Raji (cell line): ENCODE measurements around the gene FBXW11.

Source experiments
- POLR2A ChIP-seq: IDR thresholded peaks from 2 replicates; pipeline ENCODE4 v1.6.1; 2011; ENCODE audit warnings: low read depth, low read length, control low read depth; ENCODE audit not compliant: insufficient read depth

The FBXW11 gene

DNA sequence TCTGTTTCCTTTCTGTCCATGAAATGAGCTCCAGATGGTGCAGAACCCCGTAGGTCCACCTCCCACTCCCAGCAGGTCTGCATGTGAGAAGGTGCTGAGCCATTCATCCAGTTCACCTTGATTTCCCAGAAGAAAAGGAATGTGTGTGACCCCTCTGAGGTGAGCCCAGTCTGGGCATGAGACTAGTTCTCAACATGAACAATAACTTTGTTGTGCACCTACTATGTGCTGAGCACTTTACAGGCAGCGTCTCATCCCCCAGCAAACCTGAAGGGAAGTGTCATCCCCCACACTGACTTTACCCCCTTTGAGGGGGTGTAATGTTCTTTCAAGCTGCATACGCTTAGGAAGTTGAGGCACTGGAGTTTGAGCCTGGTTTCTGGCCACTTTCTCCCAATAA is 159.4 kb downstream of the FBXW11 start:
- no peak for TF ChIP-seq POLR2A

DNA sequence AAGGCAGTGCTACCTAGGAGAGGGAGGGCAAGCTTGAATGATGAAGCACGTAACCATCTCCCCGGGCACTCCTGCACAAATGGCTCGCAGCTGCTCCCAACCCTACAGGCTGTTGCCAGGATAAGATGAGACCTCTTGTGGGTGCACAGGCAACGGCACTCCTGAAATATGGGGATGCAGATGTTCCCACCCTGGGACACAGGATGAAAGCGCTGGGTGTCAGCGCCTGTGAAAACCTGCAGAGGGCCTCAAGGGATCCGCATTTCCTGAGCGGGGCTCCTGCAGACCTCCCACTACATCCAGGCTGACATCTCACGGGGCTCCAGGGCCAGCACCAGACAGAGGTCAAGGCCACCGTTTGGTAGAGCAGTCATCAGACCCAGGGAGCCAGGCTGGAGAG is 160.1 kb downstream of the FBXW11 start:
- no peak for TF ChIP-seq POLR2A

- TF ChIP-seq POLR2A = no peak
These were observed 160.6 kb downstream of the FBXW11 start for GRCh38 chr5:171845857-171846256.

DNA sequence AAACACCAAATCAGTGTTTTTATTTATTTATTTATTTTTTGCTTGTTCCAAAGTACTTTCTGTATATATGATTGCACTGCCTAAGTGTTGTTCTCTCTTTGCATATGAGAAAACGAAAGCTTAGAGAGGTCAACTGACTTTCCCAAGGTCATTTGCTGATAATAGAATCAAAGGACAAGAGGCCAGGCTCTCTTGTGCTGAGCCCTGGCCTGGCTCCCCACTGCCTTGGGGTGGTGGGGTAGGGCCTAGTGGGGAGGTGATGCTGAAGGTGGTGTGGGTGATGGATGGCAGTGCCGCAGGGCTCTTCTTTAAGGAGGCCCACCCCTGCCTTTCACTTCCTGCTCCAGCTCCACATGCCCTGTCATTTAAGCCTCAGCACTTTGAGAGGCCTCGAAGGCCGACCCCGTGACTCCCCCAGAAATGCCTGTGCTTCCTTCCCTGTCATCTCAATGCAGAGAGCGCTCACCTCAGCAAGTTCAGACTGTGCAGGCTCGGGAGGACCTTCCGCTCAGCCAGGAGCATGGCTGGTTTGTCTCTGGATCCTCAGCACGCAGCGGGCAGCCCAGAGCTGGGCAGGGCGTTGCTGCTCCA is 161.3 kb downstream of the FBXW11 start:
- no peak for TF ChIP-seq POLR2A

DNA sequence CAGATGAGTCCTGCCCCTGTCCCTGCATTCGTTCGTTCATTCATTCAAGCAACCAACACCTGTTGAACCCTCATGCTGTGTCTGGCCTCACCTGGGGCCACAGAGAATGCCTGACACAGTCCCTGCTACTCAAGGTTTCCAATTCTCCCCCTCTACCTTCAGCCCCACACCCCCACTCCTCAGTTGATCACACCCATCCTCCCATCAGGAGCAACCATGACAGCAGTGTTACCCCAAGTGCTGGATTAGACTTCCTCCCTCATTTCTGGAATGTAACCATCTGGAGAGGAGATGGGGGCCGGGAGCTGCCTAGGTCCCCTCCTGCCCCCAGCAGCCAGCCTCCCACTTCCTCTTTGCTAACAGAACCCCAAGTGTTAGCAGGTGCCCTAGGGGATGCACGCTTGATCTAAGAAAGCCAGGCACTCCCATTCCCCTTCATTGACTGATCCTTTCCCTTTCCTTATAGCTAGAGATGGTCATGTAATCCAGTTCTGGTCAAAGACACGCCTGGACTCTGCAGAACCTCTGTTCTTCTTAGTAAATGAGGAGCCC is 163.6 kb downstream of the FBXW11 start:
- no peak for TF ChIP-seq POLR2A

DNA sequence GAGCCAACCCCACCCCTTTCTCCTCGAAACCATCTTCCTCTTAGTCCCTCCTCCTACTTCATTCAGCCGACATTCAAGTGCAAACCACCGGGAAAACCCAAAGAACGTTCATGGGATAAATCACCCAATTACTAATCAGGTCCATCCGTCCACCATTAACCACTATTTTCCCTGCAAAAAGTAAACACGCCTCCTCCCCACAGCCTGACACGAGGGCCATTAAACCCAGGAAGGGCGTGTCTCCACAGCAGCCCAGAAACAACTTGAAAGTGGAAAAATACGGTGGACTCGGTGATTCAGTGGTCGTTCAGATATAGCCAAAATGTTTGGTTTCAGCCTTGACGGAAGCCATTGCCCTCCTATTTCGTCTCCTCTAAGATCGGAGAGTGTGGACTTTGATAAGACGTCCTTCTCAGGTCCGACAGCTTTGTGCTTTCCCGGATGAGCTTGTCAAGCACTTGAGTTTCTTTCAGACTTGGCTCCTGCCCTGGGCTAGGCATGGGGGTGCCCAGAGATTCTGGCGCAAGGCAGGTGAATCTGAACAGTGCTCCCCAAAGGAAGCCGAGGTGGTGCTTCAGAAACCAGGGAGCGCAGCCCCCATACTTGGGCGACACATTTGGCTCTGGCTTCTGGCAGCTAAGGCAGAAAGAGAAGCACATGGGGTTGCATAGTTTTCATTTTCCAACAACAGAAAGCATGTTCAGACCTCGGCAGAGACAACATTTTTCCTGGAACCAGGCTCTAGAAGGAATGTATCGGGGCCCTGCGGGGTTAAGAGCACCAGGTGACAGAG is 164.3 kb downstream of the FBXW11 start:
- TF ChIP-seq POLR2A = no peak

DNA sequence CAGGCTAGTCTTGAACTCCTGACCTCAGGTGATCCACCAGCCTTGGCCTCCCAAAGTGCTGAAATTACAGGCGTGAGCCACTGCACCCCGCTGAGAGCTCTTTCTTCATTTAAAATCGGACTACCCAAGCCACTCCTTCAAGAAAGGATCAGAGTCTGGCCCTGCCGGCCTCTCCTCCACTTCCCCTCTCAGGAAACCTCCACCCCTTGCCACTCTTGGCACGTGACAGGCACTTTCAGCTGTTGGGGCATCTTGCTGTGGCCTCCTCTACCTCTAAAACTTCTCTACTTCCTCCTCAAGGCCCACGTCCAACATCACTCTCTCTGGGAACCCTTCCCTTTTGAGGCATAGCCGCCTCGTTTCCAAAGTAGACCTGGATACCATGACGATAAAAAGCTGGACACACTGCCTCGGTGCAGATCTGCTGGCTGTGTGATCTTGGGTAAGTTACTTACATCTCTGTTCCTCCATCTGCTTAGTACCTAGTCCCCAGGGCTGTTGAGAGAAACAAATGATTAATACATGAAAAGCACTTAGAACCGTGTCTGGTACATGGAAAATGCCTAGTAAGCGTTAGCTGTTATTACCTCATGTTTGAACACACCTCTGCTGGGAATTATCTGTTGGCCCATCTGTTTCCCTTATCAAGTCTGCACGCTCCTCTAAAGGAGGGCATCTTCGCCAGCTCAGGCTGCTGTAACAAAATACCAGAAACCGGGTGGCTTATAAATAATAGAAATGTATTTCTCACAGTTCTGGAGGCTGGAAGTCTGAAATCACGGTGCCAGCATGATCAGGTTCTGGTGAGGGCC is 165.5 kb downstream of the FBXW11 start:
- TF ChIP-seq POLR2A = no peak

- no peak for TF ChIP-seq POLR2A
These were observed 166.4 kb downstream of the FBXW11 start for GRCh38 chr5:171840066-171840465.

DNA sequence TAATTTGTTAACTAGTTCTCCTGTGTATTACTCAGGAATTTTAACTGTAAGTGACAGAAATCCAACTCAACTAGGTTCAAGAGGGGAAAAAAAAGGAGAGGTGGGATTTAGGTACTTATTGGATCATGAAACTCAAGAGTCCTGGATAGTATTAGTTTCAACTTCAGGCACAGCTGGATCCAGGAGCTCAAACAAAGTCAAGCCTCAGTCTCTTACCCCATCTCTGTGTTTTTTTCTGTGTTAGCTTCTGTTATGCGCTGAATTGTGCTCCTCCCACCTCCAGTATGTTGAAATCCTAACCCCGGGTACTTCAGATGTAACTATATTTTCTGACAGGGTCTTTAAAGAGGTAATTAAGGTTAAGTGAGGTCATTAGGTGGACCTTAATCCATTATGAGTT is 167.3 kb downstream of the FBXW11 start:
- TF ChIP-seq POLR2A = no peak

DNA sequence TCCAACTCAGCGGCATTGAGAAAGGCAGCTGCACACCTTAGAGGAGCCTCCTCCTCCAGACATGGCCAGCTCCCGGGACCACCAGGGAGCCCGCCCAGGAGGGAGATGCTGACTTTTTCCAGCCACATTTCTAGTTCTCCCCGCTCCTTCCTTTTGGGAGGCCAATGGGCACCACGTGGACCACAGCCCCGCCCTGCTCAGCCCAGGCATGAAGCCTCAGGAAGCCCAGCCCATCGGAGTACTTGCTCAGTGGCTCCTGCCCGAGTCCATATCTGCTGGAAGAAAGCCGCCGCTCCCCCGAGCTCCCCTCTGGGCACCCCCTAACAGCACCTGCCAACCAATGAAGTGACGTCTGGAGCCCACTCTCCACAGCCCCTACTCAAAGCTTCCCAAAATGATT is 168.4 kb downstream of the FBXW11 start:
- no peak for TF ChIP-seq POLR2A

- TF ChIP-seq POLR2A = no peak
These were observed 168.9 kb downstream of the FBXW11 start for GRCh38 chr5:171837522-171837921.

DNA sequence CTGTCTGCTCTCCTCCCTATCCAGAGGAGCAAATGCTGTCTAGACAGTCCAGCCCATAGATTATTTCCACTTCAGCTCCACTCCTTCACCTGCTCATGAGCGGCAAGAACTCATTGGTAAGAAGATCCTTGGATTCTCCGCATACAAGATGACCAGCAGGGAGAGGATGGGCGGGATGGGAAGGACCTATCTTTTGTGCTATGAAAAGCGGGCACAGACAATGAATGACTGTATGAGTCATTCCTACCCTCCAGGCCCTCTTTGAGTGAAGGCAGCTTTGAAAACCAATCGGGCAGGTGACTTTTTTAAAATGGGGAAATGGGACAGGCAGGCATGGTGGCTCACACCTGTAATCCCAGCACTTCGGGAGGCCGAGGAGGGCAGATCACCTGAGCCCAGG is 171.4 kb downstream of the FBXW11 start:
- no peak for TF ChIP-seq POLR2A

DNA sequence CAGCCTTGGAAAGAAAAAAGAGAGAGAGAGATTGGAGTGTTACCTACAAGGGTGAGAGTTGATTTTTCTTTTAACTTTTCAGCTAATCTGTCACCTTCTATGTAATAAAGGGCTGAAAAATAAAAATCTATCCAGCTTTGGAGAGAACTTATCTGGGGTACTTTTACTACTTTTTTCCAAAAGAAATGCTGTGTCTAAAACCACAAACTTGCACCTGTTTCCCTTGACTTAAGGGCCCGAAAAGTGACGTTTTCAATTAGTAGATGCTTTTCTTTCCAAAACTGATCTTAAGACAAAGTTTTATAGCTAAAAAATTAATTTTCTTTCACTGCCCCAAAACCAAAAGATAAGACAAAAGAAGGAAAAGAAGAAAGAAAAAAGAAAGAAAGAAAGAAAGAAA is 172.0 kb downstream of the FBXW11 start:
- TF ChIP-seq POLR2A = no peak

DNA sequence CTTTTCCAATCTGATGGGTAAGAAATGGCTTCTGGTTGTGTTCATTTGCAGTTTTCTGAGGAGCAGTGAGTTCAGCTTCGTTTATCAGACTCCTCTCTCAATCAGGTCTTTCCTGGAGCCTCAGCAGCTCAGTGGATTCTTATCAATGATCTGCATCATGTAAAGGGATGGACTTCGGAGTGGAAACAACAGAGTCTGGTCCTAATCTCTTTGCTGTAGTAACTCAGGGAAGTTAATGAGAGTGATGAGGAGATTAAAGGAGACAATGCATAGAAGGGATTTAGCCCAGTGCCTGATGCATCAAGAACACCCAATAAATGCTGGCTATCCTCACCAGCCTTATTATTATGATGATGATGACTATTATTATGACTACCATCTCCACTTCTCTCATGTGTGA is 173.7 kb downstream of the FBXW11 start:
- no peak for TF ChIP-seq POLR2A

- TF ChIP-seq POLR2A = no peak
These were observed 175.8 kb downstream of the FBXW11 start for GRCh38 chr5:171830686-171831085.

GRCh38 chr5:171827162-171827561 is 179.3 kb downstream of the FBXW11 start:
- TF ChIP-seq POLR2A = no peak
